Bronchial epithelial cell (primary cell): ENCODE measurements around the gene FAM184A. TPM values are rescaled to one million over a fixed set of nuclear protein-coding genes. Genes with fewer than 3 reads are reported as not detected.

Experiments used
- DNase-seq: peaks from one replicate; pipeline ENCODE4 v3.0.0-alpha.2; 2010; ENCODE audit warnings: low read depth
- FAIRE-seq: peaks from 2 replicates; lab custom pipeline; 2011; peaks lifted over from hg19 to GRCh38; lab: Jason Lieb, UNC
- H3K27me3 ChIP-seq: 2 replicates; pipeline ENCODE4 v1.5.1; 2011; ENCODE audit warnings: low read length; ENCODE audit not compliant: control insufficient read depth, insufficient read depth
- H3K36me3 ChIP-seq: 2 replicates; pipeline ENCODE4 v1.5.1; 2011; ENCODE audit warnings: low read length; ENCODE audit not compliant: control insufficient read depth, insufficient read depth
- H3K4me3 ChIP-seq: 2 replicates; pipeline ENCODE4 v1.5.1; 2011; ENCODE audit warnings: mild to moderate bottlenecking, low read depth, low read length, control low read depth
- total RNA-seq: library from RNA; depleted of rRNA; stranded (reverse); fragments of >200 nt; gene quantifications from 2 replicates; pipeline ENCODE4 v1.2.1, GENCODE V29; 2014
- TF ChIP-seq, protein P1 (sequence below): IDR thresholded peaks from 2 replicates; pipeline ENCODE4 v1.5.1; 2011; ENCODE audit warnings: mild to moderate bottlenecking, moderate library complexity, low read length, control low read depth, inconsistent platforms; ENCODE audit not compliant: insufficient read depth, severe bottlenecking

Gene FAM184A
- total RNA-seq, 1 donor from 2014 or later = under 0.01 TPM

DNA sequence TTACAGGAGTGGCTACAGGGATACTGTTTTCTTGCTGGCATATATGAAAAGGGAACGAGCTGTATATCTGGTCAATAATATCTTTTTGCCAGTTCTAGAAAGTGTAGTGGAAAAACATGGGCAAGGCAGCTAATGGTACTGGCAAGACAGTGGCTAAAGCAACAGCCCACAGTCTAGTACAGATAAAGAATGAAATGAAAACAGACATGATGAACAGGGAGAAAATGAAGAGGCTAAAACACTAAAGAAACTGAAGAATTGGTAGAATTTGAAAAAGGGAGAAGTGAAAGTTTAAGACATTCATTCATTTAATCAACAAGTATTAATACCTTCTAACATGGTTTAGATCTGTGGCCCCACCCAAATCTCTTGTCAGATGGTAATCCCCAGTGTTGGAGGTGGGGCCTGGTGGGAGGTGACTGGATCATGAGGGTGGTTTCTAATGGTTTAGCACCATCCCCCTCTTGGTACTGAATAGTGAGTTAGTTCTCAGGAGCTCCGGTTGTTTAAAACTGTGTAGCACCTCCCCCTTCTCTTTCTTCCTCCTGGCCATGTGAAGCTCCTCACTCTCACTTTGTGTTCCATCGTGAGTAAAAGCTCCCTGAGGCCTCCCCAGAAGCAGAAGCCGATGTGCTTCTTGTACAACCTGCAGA is 18.1 kb downstream of the FAM184A start:
- TF ChIP-seq, protein P1, sequence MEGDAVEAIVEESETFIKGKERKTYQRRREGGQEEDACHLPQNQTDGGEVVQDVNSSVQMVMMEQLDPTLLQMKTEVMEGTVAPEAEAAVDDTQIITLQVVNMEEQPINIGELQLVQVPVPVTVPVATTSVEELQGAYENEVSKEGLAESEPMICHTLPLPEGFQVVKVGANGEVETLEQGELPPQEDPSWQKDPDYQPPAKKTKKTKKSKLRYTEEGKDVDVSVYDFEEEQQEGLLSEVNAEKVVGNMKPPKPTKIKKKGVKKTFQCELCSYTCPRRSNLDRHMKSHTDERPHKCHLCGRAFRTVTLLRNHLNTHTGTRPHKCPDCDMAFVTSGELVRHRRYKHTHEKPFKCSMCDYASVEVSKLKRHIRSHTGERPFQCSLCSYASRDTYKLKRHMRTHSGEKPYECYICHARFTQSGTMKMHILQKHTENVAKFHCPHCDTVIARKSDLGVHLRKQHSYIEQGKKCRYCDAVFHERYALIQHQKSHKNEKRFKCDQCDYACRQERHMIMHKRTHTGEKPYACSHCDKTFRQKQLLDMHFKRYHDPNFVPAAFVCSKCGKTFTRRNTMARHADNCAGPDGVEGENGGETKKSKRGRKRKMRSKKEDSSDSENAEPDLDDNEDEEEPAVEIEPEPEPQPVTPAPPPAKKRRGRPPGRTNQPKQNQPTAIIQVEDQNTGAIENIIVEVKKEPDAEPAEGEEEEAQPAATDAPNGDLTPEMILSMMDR = no peak
- Histone ChIP-seq H3K4me3 (no peak overlapping the region), H3K36me3 (no peaks in the 10 kb centered on the region), H3K27me3 (no peaks in the 10 kb centered on the region)
- FAIRE-seq (no peak), DNase-seq (no peak)

DNA sequence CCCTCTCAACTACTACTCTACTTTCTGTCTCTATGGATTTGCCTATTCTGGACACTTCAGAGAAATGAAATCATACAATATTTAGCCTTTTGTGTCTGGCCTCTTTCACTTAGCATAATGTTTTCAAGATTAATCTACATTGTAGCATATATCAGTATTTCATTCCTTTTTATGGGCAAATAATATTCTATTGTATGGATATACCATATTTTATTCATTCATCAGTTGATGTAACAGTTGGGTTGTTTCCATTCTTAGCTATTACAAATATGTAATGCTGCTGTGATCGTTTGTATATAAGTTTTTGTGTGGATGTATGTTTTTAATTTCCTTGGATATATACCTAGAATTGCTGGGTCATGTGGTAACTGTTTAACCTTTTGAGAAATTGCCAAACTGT is 23.4 kb downstream of the FAM184A start:
- TF ChIP-seq, protein P1 = no peak

GRCh38 chr6:119052987-119053386 is 25.5 kb downstream of the FAM184A start:
- TF ChIP-seq, protein P1 = no peak
- DNase-seq (no peak), FAIRE-seq (no peak)
- no peaks in the 10 kb centered on the region for H3K27me3 ChIP-seq
- no peaks in the 10 kb centered on the region for H3K36me3 ChIP-seq
- no peak overlapping the region for H3K4me3 ChIP-seq

More for the DNA sequence above, 23.4 kb downstream of the FAM184A start:
- FAIRE-seq (no peak), DNase-seq (no peak)
- H3K27me3 ChIP-seq = no peaks in the 10 kb centered on the region
- no peaks in the 10 kb centered on the region for H3K36me3 ChIP-seq
- H3K4me3 ChIP-seq = no peak overlapping the region

- no peaks in the 10 kb centered on the region for H3K36me3 ChIP-seq
- H3K27me3 ChIP-seq = no peaks in the 10 kb centered on the region
- TF ChIP-seq, protein P1 = no peak
- H3K4me3 ChIP-seq = no peak overlapping the region
- DNase-seq (peak; percentile 8), FAIRE-seq (no peak)
Observed at GRCh38 chr6:119052292-119052889, 26.1 kb downstream of the FAM184A start.

DNA sequence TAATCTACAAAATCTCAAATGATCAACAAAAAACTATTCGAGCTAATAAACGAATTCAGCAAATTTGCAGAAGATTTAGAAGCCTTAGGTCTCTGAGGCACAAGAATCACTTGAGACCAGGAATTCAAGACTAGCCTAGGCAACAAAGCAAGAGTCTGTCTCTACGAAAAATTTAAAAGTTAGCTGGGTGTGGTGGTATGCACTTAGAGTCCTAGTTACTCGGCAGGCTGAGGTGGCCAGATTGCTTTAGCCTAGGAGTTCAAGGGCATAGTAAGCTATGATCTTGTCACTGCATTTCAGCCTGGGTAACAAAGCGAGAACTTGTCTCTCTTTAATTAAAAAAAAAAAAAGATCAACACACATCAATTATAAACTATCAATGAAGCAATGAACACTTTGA is 34.2 kb downstream of the FAM184A start:
- no peak overlapping the region for H3K4me3 ChIP-seq
- FAIRE-seq (no peak), DNase-seq (no peak)
- no peaks in the 10 kb centered on the region for H3K36me3 ChIP-seq
- TF ChIP-seq, protein P1 = no peak
- H3K27me3 ChIP-seq = no peaks in the 10 kb centered on the region
